Activated T-helper 17 cell treated with anti-CD3 and anti-CD28 coated beads, Interleukin-2, amount 50 U/mL, for 72 hours (primary cell): ENCODE results near the gene POLR3A. TPM values are rescaled to one million over a fixed set of nuclear protein-coding genes. Genes with fewer than 3 reads are reported as not detected.
A peak's percentile ranks its signal among the peaks of the same experiment; 100 is the strongest.

ENCODE experiments used
- ATAC-seq: fragments of 150-1000 bp; cut with Tn5 transposase; replicated peaks from 2 replicates; pipeline ENCODE4 v1.10.0; 2021; ENCODE audit warnings: mild to moderate bottlenecking, moderate library complexity
- H3K27ac Mint-ChIP-seq: one replicate; pipeline ENCODE4 v1.8.0; 2022; ENCODE audit warnings: mixed read lengths
- H3K27me3 Mint-ChIP-seq: one replicate; pipeline ENCODE4 v1.8.0; 2022; ENCODE audit warnings: mixed read lengths
- H3K36me3 Mint-ChIP-seq: one replicate; pipeline ENCODE4 v1.8.0; 2022; ENCODE audit warnings: low read depth, mild to moderate bottlenecking, mixed read lengths
- H3K4me1 Mint-ChIP-seq: one replicate; pipeline ENCODE4 v1.8.0; 2022; ENCODE audit warnings: mixed read lengths
- H3K4me3 Mint-ChIP-seq: one replicate; pipeline ENCODE4 v1.8.0; 2022; ENCODE audit warnings: mild to moderate bottlenecking, mixed read lengths
- H3K9me3 Mint-ChIP-seq: one replicate; pipeline ENCODE4 v1.8.0; 2022; ENCODE audit warnings: mixed read lengths
- total RNA-seq, 2 donors: library from RNA; stranded (reverse); gene quantifications; one replicate each; pipeline ENCODE4 v1.2.3, GENCODE V29; 2022

POLR3A gene
- total RNA-seq, 2 donors from 2014 or later, result 16.0 to 24.2 TPM

- no peak for ATAC-seq
- H3K4me3 Mint-ChIP-seq, result no peak overlapping the region
- H3K27me3 Mint-ChIP-seq, result peaks cover 9% of the 10 kb centered on the region
- no peaks in the 10 kb centered on the region for H3K4me1 Mint-ChIP-seq
- no peaks in the 10 kb centered on the region for H3K36me3 Mint-ChIP-seq
- no peaks in the 10 kb centered on the region for H3K9me3 Mint-ChIP-seq
- H3K27ac Mint-ChIP-seq, result no peak overlapping the region
Observed at GRCh38 chr10:78062296-78062695, 33.0 kb upstream of the POLR3A start.

DNA sequence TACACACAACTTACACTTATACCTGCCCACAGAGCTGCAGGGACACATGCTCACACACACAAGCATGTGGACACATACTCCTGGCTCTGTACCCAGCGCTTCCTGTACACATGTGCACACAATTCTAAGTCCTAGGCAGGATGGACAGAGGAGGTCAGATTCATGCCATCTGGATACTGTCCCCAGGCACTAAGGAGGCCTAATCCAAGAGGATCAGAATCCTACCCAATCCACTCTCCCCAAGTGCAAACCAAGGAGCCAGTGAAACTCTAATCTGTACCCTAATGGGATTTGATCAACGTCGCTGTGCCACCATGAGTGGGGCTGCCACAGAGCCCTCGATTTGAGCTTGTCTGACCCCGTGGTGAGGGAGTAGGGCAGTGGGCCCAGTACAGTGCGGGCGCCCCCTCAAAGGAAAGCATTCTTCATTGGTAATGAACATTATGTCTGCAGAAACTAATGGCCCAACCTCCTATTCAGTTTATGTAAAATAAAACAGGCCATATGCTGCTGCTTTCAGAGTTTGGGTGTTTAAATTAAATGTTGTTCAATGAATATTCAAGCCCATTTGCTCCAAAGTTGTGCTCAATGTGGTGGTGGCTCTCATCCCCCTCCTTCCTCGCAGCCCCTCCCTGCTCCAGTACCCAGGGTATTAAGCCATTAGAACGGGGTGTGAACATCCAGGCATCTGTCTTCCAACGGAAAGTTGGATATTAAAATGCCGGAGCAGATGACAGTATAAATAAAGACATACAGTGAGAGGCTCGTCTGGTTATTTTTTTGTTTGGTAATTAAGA, 30.8 kb upstream of the POLR3A start:
- peaks cover 5% of the 10 kb centered on the region for H3K36me3 Mint-ChIP-seq
- no peak overlapping the region for H3K4me3 Mint-ChIP-seq
- peaks cover 9% of the 10 kb centered on the region for H3K27me3 Mint-ChIP-seq
- no peaks in the 10 kb centered on the region for H3K4me1 Mint-ChIP-seq
- no peak for ATAC-seq
- no peak overlapping the region for H3K27ac Mint-ChIP-seq
- H3K9me3 Mint-ChIP-seq, result no peaks in the 10 kb centered on the region

DNA sequence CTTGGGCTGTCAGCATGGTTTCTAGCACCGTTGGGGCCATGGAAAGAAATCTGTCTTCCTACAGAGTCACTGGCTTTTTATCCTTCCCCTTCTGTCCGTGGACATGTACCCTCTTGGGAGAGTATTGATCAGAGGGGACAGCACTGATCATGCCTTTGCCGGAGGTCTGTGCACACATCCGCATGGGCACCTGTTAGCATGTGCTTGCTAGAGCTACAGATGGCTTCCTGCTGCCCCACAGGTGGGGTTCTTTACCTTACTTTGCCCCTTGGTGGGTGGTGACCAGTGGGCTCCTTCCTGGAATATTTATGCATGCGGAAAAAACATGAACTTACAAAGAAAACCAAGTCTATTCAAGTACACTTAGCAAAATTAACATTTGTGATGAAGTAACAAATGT, 29.2 kb upstream of the POLR3A start:
- H3K4me1 Mint-ChIP-seq, result no peaks in the 10 kb centered on the region
- H3K4me3 Mint-ChIP-seq, result no peak overlapping the region
- H3K36me3 Mint-ChIP-seq, result peaks cover 9% of the 10 kb centered on the region
- no peak for ATAC-seq
- no peak overlapping the region for H3K27ac Mint-ChIP-seq
- H3K9me3 Mint-ChIP-seq, result no peaks in the 10 kb centered on the region
- H3K27me3 Mint-ChIP-seq, result peaks cover 9% of the 10 kb centered on the region

DNA sequence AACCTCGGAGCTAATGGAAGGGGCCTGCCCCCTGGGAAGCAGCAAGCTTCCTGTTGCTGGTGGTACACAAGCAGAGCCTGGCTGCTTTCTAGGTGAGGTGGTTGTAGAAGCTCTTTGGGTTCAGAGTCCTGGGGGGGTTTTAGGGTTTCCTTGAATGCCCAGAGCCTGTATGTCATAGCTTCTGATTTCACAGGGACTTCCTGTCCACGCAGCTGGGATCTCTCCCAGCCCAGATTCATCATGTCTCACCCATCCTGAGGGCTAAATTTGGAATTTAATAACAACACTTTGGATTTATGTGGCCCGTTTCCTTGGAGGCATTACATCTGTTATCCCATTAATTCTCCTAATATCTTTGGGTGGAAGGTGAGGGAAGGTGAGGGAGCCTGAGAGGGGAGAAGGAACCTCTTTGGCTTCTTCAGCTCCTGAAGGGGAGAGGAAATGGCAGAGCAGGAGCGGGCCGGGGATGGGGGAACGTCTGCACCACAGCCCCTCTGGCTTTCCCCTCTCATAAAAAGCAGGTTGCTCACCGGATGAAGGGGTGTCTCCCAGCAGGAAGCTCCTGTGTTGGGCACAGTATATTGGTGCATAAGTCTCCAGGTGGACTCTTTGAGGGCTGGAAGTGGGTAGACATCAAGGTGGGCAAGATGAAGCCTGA, 24.0 kb upstream of the POLR3A start:
- H3K27me3 Mint-ChIP-seq, result no peaks in the 10 kb centered on the region
- no peaks in the 10 kb centered on the region for H3K4me1 Mint-ChIP-seq
- no peak for ATAC-seq

DNA sequence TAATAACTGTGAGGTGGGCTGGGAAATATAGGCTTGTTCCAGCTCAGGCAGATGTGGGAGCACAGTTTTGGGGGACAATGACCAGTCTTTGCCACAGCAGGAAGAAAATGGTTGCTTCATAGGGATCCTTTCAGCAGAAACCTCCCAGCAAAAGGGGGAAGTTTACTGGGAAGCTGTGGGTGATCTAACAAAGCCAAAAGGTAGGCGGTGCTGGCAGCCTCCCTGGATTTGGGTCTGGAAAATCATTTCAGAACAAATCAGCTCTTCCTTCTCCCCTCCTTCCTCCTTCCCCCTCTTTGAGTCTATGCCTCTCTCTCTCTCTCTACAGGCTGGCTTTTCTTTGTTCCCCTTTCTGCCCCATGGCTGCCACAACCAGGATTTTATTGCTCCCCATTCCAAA, 20.5 kb upstream of the POLR3A start:
- H3K27me3 Mint-ChIP-seq, result no peaks in the 10 kb centered on the region
- ATAC-seq, result no peak
- H3K4me3 Mint-ChIP-seq, result no peak overlapping the region
- no peaks in the 10 kb centered on the region for H3K9me3 Mint-ChIP-seq
- peaks cover 12% of the 10 kb centered on the region for H3K4me1 Mint-ChIP-seq
- H3K36me3 Mint-ChIP-seq, result peaks cover 7% of the 10 kb centered on the region
- H3K27ac Mint-ChIP-seq, result no peak overlapping the region

More for the DNA sequence above, 24.0 kb upstream of the POLR3A start:
- peaks cover 14% of the 10 kb centered on the region for H3K36me3 Mint-ChIP-seq
- no peak overlapping the region for H3K4me3 Mint-ChIP-seq
- H3K9me3 Mint-ChIP-seq, result no peaks in the 10 kb centered on the region
- H3K27ac Mint-ChIP-seq, result no peak overlapping the region

GRCh38 chr10:78047314-78047891, 18.1 kb upstream of the POLR3A start:
- H3K4me3 Mint-ChIP-seq, result no peak overlapping the region
- H3K36me3 Mint-ChIP-seq, result peaks cover 12% of the 10 kb centered on the region
- no peaks in the 10 kb centered on the region for H3K9me3 Mint-ChIP-seq
- no peak overlapping the region for H3K27ac Mint-ChIP-seq
- peak; percentile 67 for ATAC-seq
- peaks cover 27% of the 10 kb centered on the region for H3K4me1 Mint-ChIP-seq
- H3K27me3 Mint-ChIP-seq, result no peaks in the 10 kb centered on the region

GRCh38 chr10:78046711-78047269, 17.5 kb upstream of the POLR3A start:
- Mint-ChIP-seq H3K9me3 (no peaks in the 10 kb centered on the region), H3K4me1 (peaks cover 31% of the 10 kb centered on the region), H3K27ac (no peak overlapping the region), H3K4me3 (no peak overlapping the region), H3K36me3 (peaks cover 18% of the 10 kb centered on the region), H3K27me3 (no peaks in the 10 kb centered on the region)
- no peak for ATAC-seq

GRCh38 chr10:78045856-78046255, 16.5 kb upstream of the POLR3A start:
- Mint-ChIP-seq H3K36me3 (peaks cover 27% of the 10 kb centered on the region), H3K9me3 (no peaks in the 10 kb centered on the region), H3K27ac (no peak overlapping the region), H3K4me1 (peaks cover 39% of the 10 kb centered on the region), H3K27me3 (no peaks in the 10 kb centered on the region), H3K4me3 (no peak overlapping the region)
- ATAC-seq, result no peak

DNA sequence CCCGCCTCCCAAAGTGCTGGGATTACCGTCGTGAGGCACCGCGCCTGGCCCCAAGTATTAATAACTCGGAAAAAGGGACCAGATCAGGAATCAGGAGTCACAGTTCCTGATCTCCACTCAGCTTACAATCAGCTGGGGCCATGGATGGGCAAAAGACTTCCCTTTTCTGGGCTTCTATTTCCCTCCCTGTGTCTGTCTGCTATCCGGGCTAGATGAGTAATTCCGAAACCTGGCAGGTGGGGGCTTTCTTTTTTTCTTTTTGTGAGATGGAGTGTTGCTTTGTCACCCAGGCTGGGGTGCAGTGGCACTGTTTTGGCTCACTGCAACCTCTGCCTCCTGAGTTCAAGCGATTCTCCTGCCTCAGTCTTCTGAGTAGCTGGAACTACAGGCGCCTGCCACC, 15.9 kb upstream of the POLR3A start:
- peak overlapping the region; percentile 36 for H3K4me3 Mint-ChIP-seq
- no peaks in the 10 kb centered on the region for H3K27me3 Mint-ChIP-seq
- H3K9me3 Mint-ChIP-seq, result no peaks in the 10 kb centered on the region
- peak overlapping the region; percentile 80 for H3K27ac Mint-ChIP-seq
- peak; percentile 88 for ATAC-seq
- H3K4me1 Mint-ChIP-seq, result peaks cover 42% of the 10 kb centered on the region
- peaks cover 33% of the 10 kb centered on the region for H3K36me3 Mint-ChIP-seq

GRCh38 chr10:78044699-78045098, 15.4 kb upstream of the POLR3A start:
- Mint-ChIP-seq H3K4me1 (peaks cover 46% of the 10 kb centered on the region), H3K27ac (peak overlapping the region; percentile 80), H3K36me3 (peaks cover 39% of the 10 kb centered on the region), H3K9me3 (no peaks in the 10 kb centered on the region), H3K4me3 (peak overlapping the region; percentile 36), H3K27me3 (no peaks in the 10 kb centered on the region)
- no peak for ATAC-seq

DNA sequence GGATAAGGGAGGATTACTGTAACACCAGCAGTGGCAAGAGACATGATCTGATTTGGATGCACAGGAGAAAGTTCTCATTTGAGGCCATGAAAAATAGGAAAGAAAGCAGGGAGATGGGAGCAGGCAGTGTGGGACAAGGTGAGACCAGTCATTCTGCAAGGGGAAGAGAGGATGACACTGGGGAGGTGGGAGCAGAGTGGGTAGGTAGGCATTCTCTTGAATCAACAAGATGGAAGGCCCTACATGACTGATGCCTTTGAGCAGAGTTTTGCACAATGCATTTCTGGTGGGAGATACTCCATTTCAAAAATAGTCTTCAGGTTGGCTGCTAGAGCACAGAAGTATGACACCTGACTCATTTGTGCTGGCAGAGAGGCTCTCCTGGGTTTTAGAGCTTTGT, 14.9 kb upstream of the POLR3A start:
- Mint-ChIP-seq H3K4me1 (peaks cover 49% of the 10 kb centered on the region), H3K36me3 (peaks cover 44% of the 10 kb centered on the region), H3K27ac (peak overlapping the region; percentile 80), H3K9me3 (no peaks in the 10 kb centered on the region), H3K4me3 (peak overlapping the region; percentile 36), H3K27me3 (no peaks in the 10 kb centered on the region)
- ATAC-seq, result no peak

DNA sequence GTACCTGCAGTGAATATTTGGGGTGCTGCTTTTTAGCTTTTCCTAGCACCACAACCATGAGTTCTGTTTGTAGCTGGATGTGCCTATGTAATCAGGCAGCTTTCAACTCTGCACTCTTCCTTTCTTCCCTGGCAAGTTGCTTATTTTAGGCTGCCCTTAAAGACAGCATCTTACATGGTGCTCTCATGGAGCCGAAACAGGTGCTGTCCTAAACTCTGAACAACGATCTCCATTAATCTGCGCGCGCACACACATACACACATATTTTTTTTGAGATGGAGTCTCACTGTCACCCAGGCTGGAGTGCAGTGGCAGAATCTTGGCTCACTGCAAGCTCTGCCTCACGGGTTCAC, 13.4 kb upstream of the POLR3A start:
- no peaks in the 10 kb centered on the region for H3K27me3 Mint-ChIP-seq
- H3K27ac Mint-ChIP-seq, result peak overlapping the region; percentile 75
- H3K4me3 Mint-ChIP-seq, result no peak overlapping the region
- peaks cover 59% of the 10 kb centered on the region for H3K36me3 Mint-ChIP-seq
- no peak for ATAC-seq
- H3K4me1 Mint-ChIP-seq, result peaks cover 53% of the 10 kb centered on the region
- H3K9me3 Mint-ChIP-seq, result no peaks in the 10 kb centered on the region

GRCh38 chr10:78042058-78042751, 12.9 kb upstream of the POLR3A start:
- ATAC-seq, result no peak
- Mint-ChIP-seq H3K4me3 (no peak overlapping the region), H3K27ac (peak overlapping the region; percentile 75), H3K9me3 (no peaks in the 10 kb centered on the region), H3K4me1 (peaks cover 52% of the 10 kb centered on the region), H3K36me3 (peaks cover 64% of the 10 kb centered on the region), H3K27me3 (no peaks in the 10 kb centered on the region)
